Liver (tissue), 9 donors: Measurements from ENCODE around the gene OAS2. TPM values are rescaled to one million over a fixed set of nuclear protein-coding genes. Genes with fewer than 3 reads are reported as not detected.

Experiments
- DNase-seq: peaks from one replicate; pipeline ENCODE4 v3.0.0-alpha.2; 2017; ENCODE audit warnings: low spot score
- H3K27ac ChIP-seq, 2 donors: one replicate each; pipeline ENCODE4 v1.7.0; 2013; ENCODE audit warnings: inconsistent platforms in 2 of 2, low read length in 2 of 2, control low read depth in 1 of 2, low read depth in 1 of 2, mild to moderate bottlenecking in 1 of 2
- H3K27me3 ChIP-seq, 4 donors: one replicate each; pipeline versions ENCODE4 v1.6.1 to v1.7.0; 2013; ENCODE audit warnings: low read length in 3 of 4, inconsistent platforms in 1 of 4, mild to moderate bottlenecking in 1 of 4, moderate library complexity in 1 of 4; ENCODE audit not compliant: control insufficient read depth in 4 of 4, insufficient read depth in 4 of 4
- H3K36me3 ChIP-seq, 4 donors: one replicate each; pipeline versions ENCODE4 v1.6.1 to v1.7.0; 2013; ENCODE audit warnings: low read length in 3 of 4, mild to moderate bottlenecking in 3 of 4, low read depth in 1 of 4, moderate library complexity in 1 of 4; ENCODE audit not compliant: control insufficient read depth in 4 of 4, insufficient read depth in 3 of 4
- H3K4me1 ChIP-seq, 4 donors: one replicate each; pipeline versions ENCODE4 v1.6.1 to v1.7.0; 2013; ENCODE audit warnings: low read length in 3 of 4, mild to moderate bottlenecking in 3 of 4, moderate library complexity in 1 of 4; ENCODE audit not compliant: control insufficient read depth in 4 of 4, insufficient read depth in 4 of 4
- H3K4me3 ChIP-seq, 3 donors: one replicate each; pipeline versions ENCODE4 v1.6.1 to v1.7.0; 2013; ENCODE audit warnings: low read length in 3 of 3, control low read depth in 1 of 3, low read depth in 1 of 3, mild to moderate bottlenecking in 1 of 3
- H3K9ac ChIP-seq, 2 donors: one replicate each; pipeline ENCODE4 v1.7.0; 2013; ENCODE audit warnings: low read length in 2 of 2, mild to moderate bottlenecking in 2 of 2, moderate library complexity in 2 of 2, control low read depth in 1 of 2, low read depth in 1 of 2
- H3K9me3 ChIP-seq, 4 donors: one replicate each; pipeline versions ENCODE4 v1.6.1 to v1.7.0; 2013; ENCODE audit warnings: low read length in 3 of 4; ENCODE audit not compliant: control insufficient read depth in 4 of 4
- EGR1 ChIP-seq, 2 donors: IDR thresholded peaks; 2 replicates each; pipeline ENCODE4 v1.6.1; 2016 to 2018; ENCODE audit warnings: antibody characterized with exemption in 2 of 2, low read depth in 2 of 2
- FOXA1 ChIP-seq: IDR thresholded peaks from 2 replicates; pipeline ENCODE4 v1.6.1; 2016; ENCODE audit warnings: antibody characterized with exemption
- FOXA2 ChIP-seq: IDR thresholded peaks from 2 replicates; pipeline ENCODE4 v1.6.1; 2016; ENCODE audit warnings: antibody characterized with exemption
- GABPA ChIP-seq, 2 donors: IDR thresholded peaks in 1 of 2; conservative IDR thresholded peaks in 1 of 2; 2 replicates each; pipeline ENCODE4 v1.6.1; 2016; ENCODE audit warnings: antibody characterized with exemption in 2 of 2, mild to moderate bottlenecking in 1 of 2, moderate library complexity in 1 of 2
- HNF4A ChIP-seq, 2 donors: conservative IDR thresholded peaks; 2 replicates each; pipeline ENCODE4 v1.6.1; 2016; ENCODE audit warnings: antibody characterized with exemption in 2 of 2, mild to moderate bottlenecking in 2 of 2
- RXRA ChIP-seq, 2 donors: IDR thresholded peaks; 2 replicates each; pipeline ENCODE4 v1.6.1; 2017 to 2018; ENCODE audit warnings: antibody characterized with exemption in 2 of 2, mild to moderate bottlenecking in 1 of 2
- SP1 ChIP-seq: IDR thresholded peaks from 2 replicates; pipeline ENCODE4 v1.6.1; 2018; ENCODE audit warnings: antibody characterized with exemption, mild to moderate bottlenecking
- TAF1 ChIP-seq: conservative IDR thresholded peaks from 2 replicates; pipeline ENCODE4 v1.6.1; 2016; ENCODE audit warnings: antibody characterized with exemption, mild to moderate bottlenecking
- YY1 ChIP-seq: IDR thresholded peaks from 2 replicates; pipeline ENCODE4 v1.6.1; 2016; ENCODE audit warnings: antibody characterized with exemption, mild to moderate bottlenecking
- WGBS: extraction: QIAGEN DNeasy Blood & Tissue Kit; methylation state at CpG from one replicate; pipeline ENCODE4 v1.1.7; 2013; 5-methylcytosine and 5-hydroxymethylcytosine counted together
- polyA plus RNA-seq, 2 donors: library from polyadenylated mRNA; stranded (reverse) in 1 of 2; unstranded in 1 of 2; fragments of 200-250 nt in 1 of 2; fragments of >200 nt in 1 of 2; fragmentation: Nextera tagmentation in 1 of 2; extraction: Ambion mirVana in 1 of 2; gene quantifications; one replicate each; pipeline versions ENCODE4 v1.2.1 to v1.2.3, GENCODE V29; 2013 to 2015
- total RNA-seq, 2 donors: library from RNA; depleted of rRNA; stranded (reverse); fragments of >200 nt; gene quantifications; one replicate each; pipeline ENCODE4 v1.2.3, GENCODE V29; 2014
- TF ChIP-seq, protein P1 (sequence below): IDR thresholded peaks from 2 replicates; pipeline ENCODE4 v1.6.1; 2016; ENCODE audit warnings: antibody characterized with exemption, mild to moderate bottlenecking
- TF ChIP-seq, protein P2 (sequence below): IDR thresholded peaks from 2 replicates; pipeline ENCODE4 v1.6.1; 2016; ENCODE audit warnings: antibody characterized with exemption
- TF ChIP-seq, protein P3 (sequence below): fragments of 150-350 bp; IDR thresholded peaks from 2 replicates; pipeline ENCODE4 v1.5.1; 2017; ENCODE audit warnings: improper control_type of control experiment, low read depth, low read length; ENCODE audit not compliant: missing input control
- TF ChIP-seq, protein P4 (sequence below): IDR thresholded peaks from 2 replicates; pipeline ENCODE4 v1.6.1; 2016; ENCODE audit warnings: antibody characterized with exemption
- donor health status: healthy.
- donor health status: healthy.
- donor health status: healthy.
- donor health status: healthy.
- donor health status: healthy.

Gene OAS2
- total and polyA plus RNA-seq, 4 donors, result 3.3 to 9.4 (median 6.9) TPM

DNA sequence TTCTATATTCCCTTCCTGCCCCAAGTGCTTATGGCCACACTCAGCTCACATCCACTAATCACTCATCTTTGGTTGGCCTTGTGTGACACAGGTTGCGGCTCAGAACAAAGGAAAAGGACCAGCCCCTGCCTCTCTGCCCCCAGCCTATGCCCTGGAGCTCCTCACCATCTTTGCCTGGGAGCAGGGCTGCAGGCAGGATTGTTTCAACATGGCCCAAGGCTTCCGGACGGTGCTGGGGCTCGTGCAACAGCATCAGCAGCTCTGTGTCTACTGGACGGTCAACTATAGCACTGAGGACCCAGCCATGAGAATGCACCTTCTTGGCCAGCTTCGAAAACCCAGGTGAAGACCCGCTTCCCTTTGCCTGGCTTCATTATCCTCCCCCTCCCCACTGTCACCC, 15.8 kb upstream of the OAS2 start:
- peak; percentile 13 for DNase-seq
- Histone ChIP-seq H3K27me3 (no peaks in the 10 kb centered on the region), H3K36me3 (peaks cover 9 to 39% (median 17%) of the 10 kb centered on the region in 4 donors), H3K4me3 (no peak overlapping the region), H3K4me1 (no peaks in the 10 kb centered on the region), H3K27ac (no peak overlapping the region), H3K9me3 (no peaks in the 10 kb centered on the region), H3K9ac (no peak overlapping the region)
- TF ChIP-seq, protein P1, sequence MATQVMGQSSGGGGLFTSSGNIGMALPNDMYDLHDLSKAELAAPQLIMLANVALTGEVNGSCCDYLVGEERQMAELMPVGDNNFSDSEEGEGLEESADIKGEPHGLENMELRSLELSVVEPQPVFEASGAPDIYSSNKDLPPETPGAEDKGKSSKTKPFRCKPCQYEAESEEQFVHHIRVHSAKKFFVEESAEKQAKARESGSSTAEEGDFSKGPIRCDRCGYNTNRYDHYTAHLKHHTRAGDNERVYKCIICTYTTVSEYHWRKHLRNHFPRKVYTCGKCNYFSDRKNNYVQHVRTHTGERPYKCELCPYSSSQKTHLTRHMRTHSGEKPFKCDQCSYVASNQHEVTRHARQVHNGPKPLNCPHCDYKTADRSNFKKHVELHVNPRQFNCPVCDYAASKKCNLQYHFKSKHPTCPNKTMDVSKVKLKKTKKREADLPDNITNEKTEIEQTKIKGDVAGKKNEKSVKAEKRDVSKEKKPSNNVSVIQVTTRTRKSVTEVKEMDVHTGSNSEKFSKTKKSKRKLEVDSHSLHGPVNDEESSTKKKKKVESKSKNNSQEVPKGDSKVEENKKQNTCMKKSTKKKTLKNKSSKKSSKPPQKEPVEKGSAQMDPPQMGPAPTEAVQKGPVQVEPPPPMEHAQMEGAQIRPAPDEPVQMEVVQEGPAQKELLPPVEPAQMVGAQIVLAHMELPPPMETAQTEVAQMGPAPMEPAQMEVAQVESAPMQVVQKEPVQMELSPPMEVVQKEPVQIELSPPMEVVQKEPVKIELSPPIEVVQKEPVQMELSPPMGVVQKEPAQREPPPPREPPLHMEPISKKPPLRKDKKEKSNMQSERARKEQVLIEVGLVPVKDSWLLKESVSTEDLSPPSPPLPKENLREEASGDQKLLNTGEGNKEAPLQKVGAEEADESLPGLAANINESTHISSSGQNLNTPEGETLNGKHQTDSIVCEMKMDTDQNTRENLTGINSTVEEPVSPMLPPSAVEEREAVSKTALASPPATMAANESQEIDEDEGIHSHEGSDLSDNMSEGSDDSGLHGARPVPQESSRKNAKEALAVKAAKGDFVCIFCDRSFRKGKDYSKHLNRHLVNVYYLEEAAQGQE, result no peak
- TF ChIP-seq RXRA (IDR thresholded peaks at IDR 0.05) (no peak), GABPA (IDR thresholded peaks at IDR 0.05 in 1 of 2, conservative IDR thresholded peaks at IDR 0.05 in 1 of 2) (no peak), EGR1 (IDR thresholded peaks at IDR 0.05; ENCODE audit: low read depth in 2 of 2) (no peak), YY1 (no peak), TAF1 (no peak), FOXA2 (no peak), FOXA1 (no peak), SP1 (no peak)
- TF ChIP-seq, protein P2, sequence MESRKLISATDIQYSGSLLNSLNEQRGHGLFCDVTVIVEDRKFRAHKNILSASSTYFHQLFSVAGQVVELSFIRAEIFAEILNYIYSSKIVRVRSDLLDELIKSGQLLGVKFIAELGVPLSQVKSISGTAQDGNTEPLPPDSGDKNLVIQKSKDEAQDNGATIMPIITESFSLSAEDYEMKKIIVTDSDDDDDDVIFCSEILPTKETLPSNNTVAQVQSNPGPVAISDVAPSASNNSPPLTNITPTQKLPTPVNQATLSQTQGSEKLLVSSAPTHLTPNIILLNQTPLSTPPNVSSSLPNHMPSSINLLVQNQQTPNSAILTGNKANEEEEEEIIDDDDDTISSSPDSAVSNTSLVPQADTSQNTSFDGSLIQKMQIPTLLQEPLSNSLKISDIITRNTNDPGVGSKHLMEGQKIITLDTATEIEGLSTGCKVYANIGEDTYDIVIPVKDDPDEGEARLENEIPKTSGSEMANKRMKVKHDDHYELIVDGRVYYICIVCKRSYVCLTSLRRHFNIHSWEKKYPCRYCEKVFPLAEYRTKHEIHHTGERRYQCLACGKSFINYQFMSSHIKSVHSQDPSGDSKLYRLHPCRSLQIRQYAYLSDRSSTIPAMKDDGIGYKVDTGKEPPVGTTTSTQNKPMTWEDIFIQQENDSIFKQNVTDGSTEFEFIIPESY, result no peak
- TF ChIP-seq, protein P3, sequence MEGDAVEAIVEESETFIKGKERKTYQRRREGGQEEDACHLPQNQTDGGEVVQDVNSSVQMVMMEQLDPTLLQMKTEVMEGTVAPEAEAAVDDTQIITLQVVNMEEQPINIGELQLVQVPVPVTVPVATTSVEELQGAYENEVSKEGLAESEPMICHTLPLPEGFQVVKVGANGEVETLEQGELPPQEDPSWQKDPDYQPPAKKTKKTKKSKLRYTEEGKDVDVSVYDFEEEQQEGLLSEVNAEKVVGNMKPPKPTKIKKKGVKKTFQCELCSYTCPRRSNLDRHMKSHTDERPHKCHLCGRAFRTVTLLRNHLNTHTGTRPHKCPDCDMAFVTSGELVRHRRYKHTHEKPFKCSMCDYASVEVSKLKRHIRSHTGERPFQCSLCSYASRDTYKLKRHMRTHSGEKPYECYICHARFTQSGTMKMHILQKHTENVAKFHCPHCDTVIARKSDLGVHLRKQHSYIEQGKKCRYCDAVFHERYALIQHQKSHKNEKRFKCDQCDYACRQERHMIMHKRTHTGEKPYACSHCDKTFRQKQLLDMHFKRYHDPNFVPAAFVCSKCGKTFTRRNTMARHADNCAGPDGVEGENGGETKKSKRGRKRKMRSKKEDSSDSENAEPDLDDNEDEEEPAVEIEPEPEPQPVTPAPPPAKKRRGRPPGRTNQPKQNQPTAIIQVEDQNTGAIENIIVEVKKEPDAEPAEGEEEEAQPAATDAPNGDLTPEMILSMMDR, result no peak
- TF ChIP-seq, protein P4, sequence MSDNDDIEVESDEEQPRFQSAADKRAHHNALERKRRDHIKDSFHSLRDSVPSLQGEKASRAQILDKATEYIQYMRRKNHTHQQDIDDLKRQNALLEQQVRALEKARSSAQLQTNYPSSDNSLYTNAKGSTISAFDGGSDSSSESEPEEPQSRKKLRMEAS, result no peak
- WGBS, result 98% methylated on average over 7 of the region's 7 CpGs

DNA sequence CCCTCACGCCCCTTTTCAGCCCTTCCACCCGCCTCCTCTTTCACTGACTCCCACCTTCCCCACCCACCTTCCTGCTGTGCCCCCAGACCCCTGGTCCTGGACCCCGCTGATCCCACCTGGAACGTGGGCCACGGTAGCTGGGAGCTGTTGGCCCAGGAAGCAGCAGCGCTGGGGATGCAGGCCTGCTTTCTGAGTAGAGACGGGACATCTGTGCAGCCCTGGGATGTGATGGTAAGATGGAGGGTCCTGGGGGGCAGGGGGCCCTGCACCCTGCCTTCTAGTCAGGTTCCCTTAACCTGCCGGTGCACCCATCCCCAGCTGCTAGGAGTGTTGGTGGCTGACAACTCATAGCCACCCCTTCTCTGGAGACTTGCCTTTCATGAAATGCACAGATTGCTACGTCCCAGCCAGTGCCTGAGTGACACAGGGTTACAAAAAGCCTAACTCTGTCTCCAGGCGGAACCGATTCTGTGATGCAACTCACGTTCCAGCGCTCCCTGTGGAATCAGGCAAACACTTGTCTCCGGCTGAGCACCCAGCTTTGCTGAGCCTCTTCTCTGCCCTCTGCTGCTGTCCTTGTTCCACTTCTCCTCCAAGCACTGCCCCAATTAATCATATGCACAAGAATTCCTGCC, 15.0 kb upstream of the OAS2 start:
- Histone ChIP-seq H3K27ac (no peak overlapping the region), H3K9ac (no peak overlapping the region), H3K36me3 (peaks cover 9 to 43% (median 19%) of the 10 kb centered on the region in 4 donors), H3K4me1 (no peaks in the 10 kb centered on the region), H3K27me3 (no peaks in the 10 kb centered on the region), H3K4me3 (no peak overlapping the region), H3K9me3 (no peaks in the 10 kb centered on the region)
- WGBS, result 96% methylated on average over 14 of the region's 14 CpGs
- TF ChIP-seq HNF4A (conservative IDR thresholded peaks at IDR 0.05), result no peak
- peak; percentile 17 for DNase-seq
